ENCODE data around the gene ATG5.
A peak's percentile ranks its signal among the peaks of the same experiment; 100 is the strongest.
"Not testable (repeated sequence)": the region's sequence is repeated elsewhere in the genome, so short reads cannot be mapped to it uniquely, and the experiment has no call there.

The ATG5 gene

GRCh38 chr6:106154326-106154725, 171.2 kb downstream of the ATG5 start:
- no peak for DNase-seq (ENCODE audit: low spot score)

- DNase-seq (ENCODE audit: low spot score), result no peak
Observed at GRCh38 chr6:106152952-106153351, 172.6 kb downstream of the ATG5 start.

DNA sequence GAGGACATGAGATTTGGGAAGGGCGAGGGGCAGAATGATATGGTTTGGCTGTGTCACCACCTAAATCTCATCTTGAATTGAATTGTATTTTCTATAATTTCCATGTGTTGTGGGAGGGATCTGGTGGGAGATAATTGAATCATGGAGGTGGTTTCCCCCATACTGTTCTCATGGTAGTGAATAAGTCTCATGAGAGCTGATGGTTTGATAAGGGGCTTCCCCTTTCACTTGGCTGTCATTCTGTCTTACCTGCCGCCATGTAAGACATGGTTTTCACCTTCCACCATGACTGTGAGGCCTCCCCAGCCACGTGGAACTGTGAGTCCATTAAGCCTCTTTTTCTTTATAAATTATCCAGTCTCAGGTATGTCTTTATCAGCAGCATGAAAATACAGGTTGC, 173.1 kb downstream of the ATG5 start:
- not testable (repeated sequence) for DNase-seq (ENCODE audit: low spot score)

DNA sequence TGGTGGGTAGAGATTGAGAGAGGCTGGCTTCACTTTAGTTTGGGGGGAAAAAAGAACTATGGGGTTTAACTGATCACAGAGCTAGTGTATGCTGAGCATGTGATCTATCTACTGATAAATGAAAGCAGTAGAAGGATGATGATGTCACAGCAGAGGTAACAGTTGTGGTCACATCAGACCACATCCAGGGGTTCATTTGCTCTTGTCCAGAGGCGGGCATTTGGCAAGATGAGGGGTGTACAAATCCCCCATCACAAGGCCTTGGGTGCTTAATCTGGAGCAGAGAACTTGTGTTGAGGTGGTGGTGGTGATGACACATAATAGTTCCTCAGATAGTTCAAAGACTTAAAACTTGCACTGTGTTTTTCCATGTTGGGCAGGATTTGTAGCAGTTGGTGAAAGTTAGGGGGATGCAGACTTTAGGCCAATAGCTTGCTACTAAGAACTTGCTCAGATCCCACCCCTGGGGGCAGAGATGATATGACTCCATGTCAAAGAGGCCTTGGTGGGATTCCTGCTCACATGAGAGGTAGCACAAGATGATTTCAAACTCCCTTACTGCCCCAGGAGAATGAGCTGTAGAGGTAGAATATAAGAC, 176.0 kb downstream of the ATG5 start:
- no peak for DNase-seq (ENCODE audit: low spot score)

DNA sequence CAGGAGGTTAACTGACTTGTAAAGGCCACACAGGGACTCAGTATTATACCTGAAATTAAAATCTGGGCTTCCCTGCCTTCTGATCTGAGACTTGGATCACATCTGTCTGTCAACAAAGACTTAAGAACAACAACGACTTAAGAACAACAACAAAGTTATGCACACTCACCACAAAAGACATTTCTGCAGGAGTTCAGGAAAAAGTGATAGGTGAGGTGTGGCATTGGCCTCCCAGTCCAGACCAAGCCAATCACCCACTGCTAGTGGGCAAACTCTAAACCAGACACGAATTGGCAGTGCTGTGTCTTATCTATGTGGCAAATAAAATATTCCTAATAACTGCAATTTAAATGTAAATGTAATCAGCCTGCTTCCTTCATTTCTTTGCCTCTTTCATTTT, 178.1 kb downstream of the ATG5 start:
- DNase-seq (ENCODE audit: low spot score), result no peak

DNA sequence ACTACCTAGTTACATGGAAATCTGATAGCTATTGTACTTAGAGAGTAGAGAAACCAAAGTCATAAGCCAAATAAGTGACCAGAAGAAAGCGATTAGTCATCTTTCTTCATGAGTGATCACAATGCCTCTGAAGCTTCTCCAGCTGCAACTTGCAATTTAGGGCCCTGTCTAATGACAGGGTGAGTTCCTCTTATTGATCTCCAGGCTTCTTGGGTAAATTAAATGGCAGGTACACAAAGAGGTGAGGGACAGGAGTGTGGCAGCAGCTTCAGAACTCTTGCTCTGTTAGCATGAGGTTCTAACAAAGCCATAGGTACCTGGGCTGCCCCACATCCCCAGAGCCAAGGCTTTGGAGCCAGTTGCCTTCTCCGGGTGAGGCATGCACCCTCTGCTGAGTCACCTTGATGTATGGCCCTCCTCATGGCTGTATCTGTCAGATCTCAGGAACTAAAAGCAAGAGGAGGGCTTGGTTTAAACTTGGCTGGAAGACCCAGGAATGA, 178.7 kb downstream of the ATG5 start:
- no peak for DNase-seq (ENCODE audit: low spot score)

DNA sequence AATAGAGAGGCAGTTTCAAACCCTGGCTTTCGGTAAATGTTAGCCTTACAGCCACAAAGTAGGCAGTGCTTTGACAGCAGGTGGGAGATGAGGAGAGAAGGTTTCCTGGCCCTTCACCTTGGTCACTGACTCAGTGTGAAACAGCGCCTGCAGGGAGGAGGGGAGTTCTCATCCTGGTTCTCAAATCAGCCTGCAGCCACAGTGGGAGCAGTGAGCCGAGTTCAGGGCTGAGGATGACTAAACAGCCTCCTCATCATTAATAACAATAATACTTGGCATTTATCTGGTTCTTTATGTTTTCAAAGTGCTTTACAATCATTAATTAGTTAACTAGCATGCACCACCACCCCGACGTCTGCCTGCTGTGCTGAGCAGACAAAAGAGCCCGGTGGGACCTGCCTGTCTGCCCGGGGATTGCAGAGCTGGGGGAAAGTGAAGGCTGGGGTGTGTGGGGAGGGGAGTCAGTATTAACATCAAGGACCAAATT, 179.8 kb downstream of the ATG5 start:
- DNase-seq (ENCODE audit: low spot score), result no peak

- no peak for DNase-seq (ENCODE audit: low spot score)
Observed at GRCh38 chr6:106145144-106145543, 180.4 kb downstream of the ATG5 start.

DNA sequence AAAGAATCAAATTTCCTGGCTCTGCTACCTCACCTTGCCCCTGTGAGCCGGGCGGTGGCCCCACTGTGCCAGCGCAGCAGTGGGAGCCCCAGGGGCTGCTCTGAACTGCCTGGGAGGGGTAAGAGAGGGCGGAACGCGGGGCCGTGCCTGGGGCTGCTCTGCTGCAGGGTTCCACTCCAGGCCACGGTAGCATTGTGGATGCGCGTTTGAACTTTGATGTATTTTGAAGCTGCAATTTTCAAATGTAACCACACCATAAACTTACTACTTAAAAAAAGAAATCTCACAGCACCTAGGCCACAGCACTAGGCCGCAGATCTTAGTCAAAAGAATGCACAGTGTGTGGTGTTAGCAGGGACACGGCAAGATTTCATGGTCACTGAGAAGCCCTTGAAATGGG, 181.9 kb downstream of the ATG5 start:
- DNase-seq (ENCODE audit: low spot score), result no peak

DNA sequence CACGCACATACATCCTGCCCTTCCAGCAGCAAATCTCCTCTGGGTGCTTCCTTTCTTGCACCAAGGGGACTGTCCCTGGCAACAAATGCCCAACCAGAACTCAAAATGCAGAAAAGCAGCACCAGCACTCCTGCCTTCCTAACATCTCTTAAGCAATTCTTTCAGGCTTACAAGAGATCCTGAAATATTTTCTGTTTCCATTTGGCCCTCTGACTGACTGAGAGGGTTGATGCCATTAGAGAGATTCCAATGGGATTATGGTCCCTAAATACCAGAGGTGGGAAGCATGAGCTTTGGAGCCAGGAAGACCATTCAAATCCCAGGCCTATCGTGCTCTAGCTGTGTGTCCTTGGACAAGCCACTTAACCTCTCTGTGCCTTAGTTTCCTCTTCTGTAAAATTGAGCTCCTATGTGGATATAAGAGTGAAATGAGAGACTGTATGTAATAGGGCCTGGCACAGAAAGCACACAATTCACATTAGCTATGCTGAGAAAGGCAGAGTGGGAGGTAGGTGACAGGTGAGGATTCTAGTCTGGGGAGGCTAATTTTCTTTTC, 182.6 kb downstream of the ATG5 start:
- no peak for DNase-seq (ENCODE audit: low spot score)

- DNase-seq (ENCODE audit: low spot score), result no peak
Observed at GRCh38 chr6:106141441-106142237, 183.9 kb downstream of the ATG5 start.

GRCh38 chr6:106138151-106138550, 187.4 kb downstream of the ATG5 start:
- no peak for DNase-seq (ENCODE audit: low spot score)

GRCh38 chr6:106136845-106137244, 188.7 kb downstream of the ATG5 start:
- DNase-seq (ENCODE audit: low spot score), result no peak

- DNase-seq (ENCODE audit: low spot score), result no peak
Observed at GRCh38 chr6:106135911-106136571, 189.5 kb downstream of the ATG5 start.

- peak; percentile 44 for DNase-seq (ENCODE audit: low spot score)
Observed at GRCh38 chr6:106134906-106135634, 190.5 kb downstream of the ATG5 start.
